ENCODE measurements around the gene RGS14.
"Not testable (repeated sequence)": the region's sequence is repeated elsewhere in the genome, so short reads cannot be mapped to it uniquely, and the experiment has no call there.

The RGS14 gene

GRCh38 chr5:177349762-177350161 lies 8.0 kb upstream of the RGS14 start:
- no peak for DNase-seq

GRCh38 chr5:177350776-177351391 lies 6.8 kb upstream of the RGS14 start:
- DNase-seq, result no peak

GRCh38 chr5:177351392-177352329 lies 6.1 kb upstream of the RGS14 start, which contains the start of gene LMAN2:
TSS of gene LMAN2 (minus strand) at chr5:177351668. CDS start at chr5:177351647, 21 bp downstream.
- peak; percentile 43 to 100 (median 92) for DNase-seq

- no peak for DNase-seq
These were observed 4.6 kb upstream of the RGS14 start for GRCh38 chr5:177353093-177353492.

GRCh38 chr5:177354256-177354655 lies 3.5 kb upstream of the RGS14 start:
- no peak for DNase-seq

GRCh38 chr5:177354711-177355110 lies 3.0 kb upstream of the RGS14 start:
- DNase-seq, result no peak

GRCh38 chr5:177355162-177355867 lies 2.4 kb upstream of the RGS14 start:
- no peak for DNase-seq

- DNase-seq, result no peak
These were observed 1.9 kb upstream of the RGS14 start for GRCh38 chr5:177355868-177356168.

- DNase-seq, result no peak
These were observed 978 bp upstream of the RGS14 start for GRCh38 chr5:177356746-177357145.

GRCh38 chr5:177357146-177357458 lies 622 bp upstream of the RGS14 start:
- DNase-seq, result no peak

GRCh38 chr5:177358370-177358819 lies 671 bp downstream of the RGS14 start:
- no peak for DNase-seq

- DNase-seq, result no peak
These were observed 1.7 kb downstream of the RGS14 start for GRCh38 chr5:177359451-177359851.

- DNase-seq, result no peak
These were observed 2.1 kb downstream of the RGS14 start for GRCh38 chr5:177359860-177360259.

GRCh38 chr5:177360740-177361139 lies 3.0 kb downstream of the RGS14 start:
- DNase-seq, result not testable (repeated sequence)

GRCh38 chr5:177361418-177362291 lies 3.9 kb downstream of the RGS14 start:
- DNase-seq, result no peak

GRCh38 chr5:177362292-177362609 lies 4.5 kb downstream of the RGS14 start:
- DNase-seq, result no peak

GRCh38 chr5:177362610-177363507 lies 5.1 kb downstream of the RGS14 start:
- DNase-seq, result peak in 2 of 14 donors; percentile 8 to 15

GRCh38 chr5:177363565-177363964 lies 5.8 kb downstream of the RGS14 start:
- no peak for DNase-seq

- no peak for DNase-seq
These were observed 6.6 kb downstream of the RGS14 start for GRCh38 chr5:177364159-177364962.

GRCh38 chr5:177365845-177366527 lies 8.3 kb downstream of the RGS14 start:
- no peak for DNase-seq
